ENCODE data around the gene LTB4R.

The LTB4R gene

GRCh38 chr14:24307575-24308341, 3.5 kb upstream of the LTB4R start, which contains the start of gene CIDEB:
Gene CIDEB, minus strand, starts transcription at chr14:24307977. Its CDS starts 119 bp downstream, at chr14:24307858.
- peak; percentile 91 for TF ChIP-seq CTCF (IDR thresholded peaks at IDR 0.05; ENCODE audit: extremely low read depth, missing control alignments)
- DNase-seq (ENCODE audit: low spot score), result peak; percentile 79

- no peak for DNase-seq (ENCODE audit: low spot score)
- TF ChIP-seq CTCF (IDR thresholded peaks at IDR 0.05; ENCODE audit: extremely low read depth, missing control alignments), result no peak
These were observed 2.8 kb upstream of the LTB4R start for GRCh38 chr14:24308342-24309124.

GRCh38 chr14:24309538-24310264, 1.6 kb upstream of the LTB4R start, which contains the start of gene LTB4R2:
Gene LTB4R2, plus strand, starts transcription at chr14:24310140. Its CDS starts 525 bp downstream, at chr14:24310665.
- no peak for DNase-seq (ENCODE audit: low spot score)
- no peak for TF ChIP-seq CTCF (IDR thresholded peaks at IDR 0.05; ENCODE audit: extremely low read depth, missing control alignments)

GRCh38 chr14:24310265-24310645, 1.0 kb upstream of the LTB4R start:
- no peak for TF ChIP-seq CTCF (IDR thresholded peaks at IDR 0.05; ENCODE audit: extremely low read depth, missing control alignments)

GRCh38 chr14:24311837-24312615, 724 bp downstream of the LTB4R start:
- no peak for DNase-seq (ENCODE audit: low spot score)
- TF ChIP-seq CTCF (IDR thresholded peaks at IDR 0.05; ENCODE audit: extremely low read depth, missing control alignments), result no peak

More at GRCh38 chr14:24310265-24310645, 1.0 kb upstream of the LTB4R start:
- DNase-seq (ENCODE audit: low spot score), result no peak

GRCh38 chr14:24312736-24313507, 1.6 kb downstream of the LTB4R start:
- no peak for TF ChIP-seq CTCF (IDR thresholded peaks at IDR 0.05; ENCODE audit: extremely low read depth, missing control alignments)

More at GRCh38 chr14:24312736-24313507, 1.6 kb downstream of the LTB4R start:
- DNase-seq (ENCODE audit: low spot score), result no peak
